ENCODE results near the gene PIK3R2. TPM values are rescaled to one million over a fixed set of nuclear protein-coding genes. Genes with fewer than 3 reads are reported as not detected.

The PIK3R2 gene
- total and polyA plus RNA-seq, 2 experiments from 2014 or later: 8.5 to 66.6 TPM

GRCh38 chr19:18145391-18145999 is 7.5 kb upstream of the PIK3R2 start:
- Histone ChIP-seq H2AFZ (no peak overlapping the region), H3K9me2 (ENCODE audit: insufficient read depth) (no peaks in the 10 kb centered on the region), H3K4me3 (no peak overlapping the region), H3K27me3 (ENCODE audit: insufficient read depth) (no peaks in the 10 kb centered on the region), H4K20me1 (replicated peaks; ENCODE audit: insufficient read depth) (no peaks in the 10 kb centered on the region), H3F3A (replicated peaks; ENCODE audit: low read depth) (no peaks in the 10 kb centered on the region), H3K27ac (ENCODE audit: low read depth) (no peak overlapping the region), H3K4me1 (ENCODE audit: insufficient read depth) (no peaks in the 10 kb centered on the region), H3K36me3 (ENCODE audit: insufficient read depth) (peaks cover 4% of the 10 kb centered on the region), H3K79me2 (replicated peaks; ENCODE audit: insufficient read depth) (no peaks in the 10 kb centered on the region), H3K4me2 (no peak overlapping the region)
- peaks cover 31% of the 10 kb centered on the region for H3K36me3 Mint-ChIP-seq (ENCODE audit: low read depth)
- DNase-seq (ENCODE audit: low spot score): no peak
- no peaks in the 10 kb centered on the region for H3K4me1 Mint-ChIP-seq
- H3K27ac Mint-ChIP-seq: no peak overlapping the region
- peaks cover 2% of the 10 kb centered on the region for H3K27me3 Mint-ChIP-seq (ENCODE audit: insufficient read depth, low read depth, poor library complexity)
- H3K4me3 Mint-ChIP-seq: no peak overlapping the region
- ATAC-seq: no peak
- TF ChIP-seq ZNF331 (CRISPR knock-in tag; IDR thresholded peaks at IDR 0.05; ENCODE audit: low read depth) (no peak), ETS1 (IDR thresholded peaks at IDR 0.05) (no peak), JUNB (IDR thresholded peaks at IDR 0.05; ENCODE audit: unreplicated experiment) (no peak), POLR2AphosphoS5 (IDR thresholded peaks at IDR 0.05; ENCODE audit: low read depth) (no peak), STAT1 (IDR thresholded peaks at IDR 0.05; ENCODE audit: unreplicated experiment) (no peak), CREB1 (CRISPR knock-in tag; IDR thresholded peaks at IDR 0.05; ENCODE audit: low read depth) (no peak), ZNF114 (CRISPR knock-in tag; IDR thresholded peaks at IDR 0.05) (no peak), EZH2 (IDR thresholded peaks at IDR 0.05; ENCODE audit: low read depth, unreplicated experiment) (no peak), EZH2phosphoT487 (IDR thresholded peaks at IDR 0.05; ENCODE audit: unreplicated experiment) (no peak), ZNF462 (CRISPR knock-in tag; IDR thresholded peaks at IDR 0.05) (no peak), CTCF (conservative IDR thresholded peaks at IDR 0.05; ENCODE audit: low read depth in 2 of 2) (no peak), REST (IDR thresholded peaks at IDR 0.05; ENCODE audit: unreplicated experiment) (no peak), NANOG (IDR thresholded peaks at IDR 0.05; ENCODE audit: borderline replicate concordance) (no peak)
- no peaks in the 10 kb centered on the region; the same call in 2 of the 3 replicates for H3K9me3 Mint-ChIP-seq

Data from GM23338 (cell line).